Activated CD4-positive, alpha-beta memory T cell treated with anti-CD3 and anti-CD28 coated beads for 36 hours (primary cell): ENCODE measurements around the gene KIF1C. TPM values are rescaled to one million over a fixed set of nuclear protein-coding genes. Genes with fewer than 3 reads are reported as not detected.

Experiments used
- CTCF ChIA-PET: fragments of 350-600 bp; sonication (Branson Sonifier 250); formaldehyde crosslinking; loops from one replicate; lab custom pipeline; 2021; ENCODE audit warnings: antibody characterized with exemption, inconsistent platforms; lab: Charles Lee
- POLR2A ChIA-PET: fragments of 350-600 bp; sonication (Branson Sonifier 250); formaldehyde crosslinking; loops from one replicate; lab custom pipeline; 2021; ENCODE audit warnings: antibody characterized with exemption; lab: Charles Lee
- DNase-seq: peaks from one replicate; pipeline ENCODE4 v3.0.0-alpha.2; 2020
- H3K27ac Mint-ChIP-seq: one replicate; pipeline ENCODE4 v1.8.0; 2021; ENCODE audit warnings: mixed read lengths
- H3K27me3 Mint-ChIP-seq: one replicate; pipeline ENCODE4 v1.8.0; 2021; ENCODE audit warnings: mixed read lengths
- H3K36me3 Mint-ChIP-seq: one replicate; pipeline ENCODE4 v1.8.0; 2021; ENCODE audit warnings: mixed read lengths
- H3K4me1 Mint-ChIP-seq: one replicate; pipeline ENCODE4 v1.8.0; 2021; ENCODE audit warnings: low read depth, mixed read lengths
- H3K4me3 Mint-ChIP-seq: one replicate; pipeline ENCODE4 v1.8.0; 2021; ENCODE audit warnings: mild to moderate bottlenecking, mixed read lengths
- H3K9me3 Mint-ChIP-seq: one replicate; pipeline ENCODE4 v1.8.0; 2021; ENCODE audit warnings: mixed read lengths
- intact Hi-C: fragments of 100-400 bp; cut with micrococcal nuclease; formaldehyde crosslinking; loops from one replicate; pipeline ENCODE4 v1.15.1; 2023
- total RNA-seq, 2 experiments: library from RNA; stranded (reverse); gene quantifications; one replicate each; pipeline ENCODE4 v1.2.3, GENCODE V29; 2021

KIF1C gene
- total RNA-seq, 2 experiments from 2014 or later = 43.9 to 48.8 TPM

DNA sequence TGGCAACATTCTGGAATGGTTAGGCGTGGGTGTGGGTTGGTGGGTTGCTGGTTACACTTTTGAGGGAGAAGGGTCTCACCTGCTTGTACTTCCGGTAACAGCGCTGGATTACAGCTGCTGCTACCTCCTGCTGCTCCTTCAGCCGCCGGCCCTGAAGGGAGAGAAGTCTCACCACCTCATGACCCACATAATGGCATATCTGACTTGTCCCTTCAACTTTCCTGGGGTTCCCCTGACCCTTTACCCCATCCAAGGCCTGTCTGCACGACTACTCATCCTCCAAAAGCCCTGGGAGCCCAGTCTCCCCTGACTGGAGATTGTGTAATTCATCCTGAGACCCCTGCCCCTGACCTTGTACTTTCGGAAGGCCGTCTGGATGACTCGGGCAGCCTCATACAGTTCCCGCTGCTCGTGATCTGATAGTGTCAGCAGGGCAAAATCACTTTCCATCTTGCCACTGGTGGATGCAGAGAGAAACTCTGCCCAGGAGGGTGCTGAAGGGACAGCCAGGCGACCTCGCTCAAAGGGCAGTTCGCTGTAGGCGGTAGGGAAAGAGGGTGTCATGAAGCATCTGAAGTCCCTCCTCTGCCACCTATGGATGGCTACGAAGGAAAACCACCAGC lies 28.1 kb upstream of the KIF1C start:
- Mint-ChIP-seq H3K9me3 (peaks cover 3% of the 10 kb centered on the region), H3K4me3 (no peak overlapping the region), H3K36me3 (peaks cover 37% of the 10 kb centered on the region), H3K27me3 (no peaks in the 10 kb centered on the region), H3K27ac (no peak overlapping the region), H3K4me1 (peaks cover 37% of the 10 kb centered on the region)
- peak; percentile 73 for DNase-seq
- POLR2A ChIA-PET = interaction anchor here (0.7 to 10.7 kb wide), 10 partner anchors 11 to 180 kb away, joined by 3 to 346 read pairs (median 4); partner anchors contain the start of genes C17orf107, CAMTA2, CHRNE and ENO3
- intact Hi-C loops = loop anchor here (1.0 to 5.0 kb wide), 4 partner anchors 18 to 63 kb away; partner anchors contain the start of genes CAMTA2, INCA1 and KIF1C
- CTCF ChIA-PET = interaction anchor here (0.7 to 3.1 kb wide), 9 partner anchors 9 to 179 kb away, joined by 3 to 21 read pairs (median 4); partner anchors contain the start of gene CAMTA2

DNA sequence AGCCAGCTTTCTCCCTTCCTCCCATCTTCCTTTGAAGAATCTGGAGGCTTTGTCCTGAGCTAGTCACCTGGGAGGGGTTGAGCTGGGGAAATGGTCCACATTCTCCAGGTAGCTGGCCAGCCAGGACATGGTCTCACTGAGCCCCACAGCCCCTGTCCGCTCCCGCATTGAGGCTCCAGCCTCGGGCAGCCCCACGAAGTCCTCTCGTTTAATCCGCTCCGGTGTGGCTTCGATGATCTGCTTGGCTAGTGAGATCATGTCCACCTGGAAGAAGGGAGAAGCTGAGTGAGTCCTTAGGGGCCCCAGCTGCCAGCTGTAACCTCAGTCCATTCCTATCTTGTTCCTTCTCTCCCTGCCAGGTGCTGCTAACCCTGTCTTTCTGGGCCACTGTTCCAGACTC lies 27.5 kb upstream of the KIF1C start:
- Mint-ChIP-seq H3K4me1 (peaks cover 33% of the 10 kb centered on the region), H3K27me3 (no peaks in the 10 kb centered on the region), H3K36me3 (peaks cover 34% of the 10 kb centered on the region), H3K9me3 (peaks cover 3% of the 10 kb centered on the region), H3K4me3 (no peak overlapping the region), H3K27ac (no peak overlapping the region)
- CTCF ChIA-PET = interaction anchor here (0.7 to 3.1 kb wide), 8 partner anchors 8 to 180 kb away, joined by 3 to 21 read pairs (median 4); partner anchors contain the start of gene CAMTA2
- intact Hi-C loops = no loop called here
- POLR2A ChIA-PET = interaction anchor here (1.0 to 10.7 kb wide), 7 partner anchors 10 to 109 kb away, joined by 3 to 346 read pairs (median 9); partner anchors contain the start of genes CAMTA2, ENO3, INCA1 and KIF1C
- no peak for DNase-seq

DNA sequence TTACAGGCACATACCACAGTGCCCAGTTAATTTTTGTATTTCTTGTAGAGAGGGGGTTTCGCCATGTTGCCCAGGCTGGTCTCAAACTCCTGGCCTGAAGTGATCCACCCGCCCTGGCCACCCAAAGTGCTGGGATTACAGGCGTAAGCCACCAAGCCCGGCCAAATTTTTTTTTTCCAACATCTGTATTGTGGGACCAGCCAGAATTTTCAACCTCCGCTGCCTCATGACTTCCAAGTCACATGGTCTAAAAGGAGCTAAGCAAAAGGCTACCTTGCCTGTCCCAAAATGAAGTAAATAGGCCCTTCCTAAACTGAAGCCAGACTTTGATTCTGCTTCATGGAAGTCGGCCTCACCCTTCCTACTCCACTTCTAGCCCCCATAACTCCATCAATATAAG lies 25.9 kb upstream of the KIF1C start:
- no peak for DNase-seq
- Mint-ChIP-seq H3K27me3 (no peaks in the 10 kb centered on the region), H3K4me3 (no peak overlapping the region), H3K36me3 (peaks cover 31% of the 10 kb centered on the region), H3K4me1 (peaks cover 22% of the 10 kb centered on the region), H3K27ac (no peak overlapping the region), H3K9me3 (no peaks in the 10 kb centered on the region)
- ChIA-PET CTCF (interaction anchor here (0.9 to 2.9 kb wide), 2 partner anchors 8 to 11 kb away, joined by 3 to 21 read pairs; no protein-coding TSS in a partner anchor), POLR2A (interaction anchor here (10.7 kb wide), 1 partner anchor 24 kb away, joined by 346 read pairs; the partner anchor contains the start of genes ENO3, PFN1, RNF167 and SLC25A11)
- intact Hi-C loops = no loop called here

DNA sequence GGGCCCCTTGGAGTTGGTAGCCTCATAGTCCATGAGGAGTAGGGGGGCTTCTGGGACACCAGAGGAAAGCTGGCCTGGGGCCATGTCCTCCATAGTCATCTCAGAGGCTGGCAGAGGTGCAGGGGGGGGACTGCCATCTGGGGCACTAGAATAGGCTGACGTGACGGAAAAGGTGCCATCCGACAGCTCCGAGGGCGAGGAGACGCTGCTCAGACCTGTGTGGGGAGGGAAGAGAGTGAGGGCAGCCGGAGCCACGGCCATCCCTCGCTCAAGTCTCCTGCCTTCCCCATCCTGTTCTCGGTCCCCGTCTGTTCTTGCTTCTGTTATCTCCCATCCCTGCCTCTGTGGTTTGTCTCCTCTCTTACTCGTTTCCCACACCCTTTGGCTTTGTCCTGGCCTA lies 25.4 kb upstream of the KIF1C start:
- no peaks in the 10 kb centered on the region for H3K9me3 Mint-ChIP-seq
- H3K36me3 Mint-ChIP-seq = peaks cover 34% of the 10 kb centered on the region
- no peaks in the 10 kb centered on the region for H3K27me3 Mint-ChIP-seq
- H3K27ac Mint-ChIP-seq = no peak overlapping the region
- H3K4me1 Mint-ChIP-seq = peaks cover 22% of the 10 kb centered on the region
- DNase-seq = no peak
- CTCF ChIA-PET = no interaction called here
- intact Hi-C loops = no loop called here
- POLR2A ChIA-PET = no interaction called here
- H3K4me3 Mint-ChIP-seq = no peak overlapping the region

DNA sequence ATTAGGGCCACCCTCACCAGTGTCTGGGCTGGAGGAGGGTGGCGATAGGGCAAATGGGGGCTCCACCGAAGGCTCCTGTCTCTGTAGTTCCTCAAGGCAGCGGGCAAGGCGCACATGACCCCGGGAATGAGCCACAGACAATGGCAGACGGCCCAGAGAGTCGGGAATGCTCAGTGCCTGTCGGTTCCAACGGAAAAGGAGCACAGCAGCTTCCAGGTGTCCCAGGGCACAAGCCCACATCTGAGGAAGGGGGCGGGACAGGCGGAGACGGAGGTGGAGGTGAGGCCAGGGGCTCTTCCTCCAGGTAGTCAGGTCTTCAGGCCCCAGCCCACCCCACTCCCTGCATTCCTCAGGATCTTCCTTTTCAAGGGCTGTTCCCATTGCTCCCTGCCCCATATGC lies 25.0 kb upstream of the KIF1C start:
- POLR2A ChIA-PET = no interaction called here
- CTCF ChIA-PET = interaction anchor here (1.2 kb wide), 1 partner anchor 34 kb away, joined by 3 read pairs; no protein-coding TSS in a partner anchor
- H3K27ac Mint-ChIP-seq = no peak overlapping the region
- DNase-seq = no peak
- no peak overlapping the region for H3K4me3 Mint-ChIP-seq
- peaks cover 22% of the 10 kb centered on the region for H3K4me1 Mint-ChIP-seq
- intact Hi-C loops = no loop called here
- H3K36me3 Mint-ChIP-seq = peaks cover 38% of the 10 kb centered on the region
- no peaks in the 10 kb centered on the region for H3K27me3 Mint-ChIP-seq
- H3K9me3 Mint-ChIP-seq = no peaks in the 10 kb centered on the region

DNA sequence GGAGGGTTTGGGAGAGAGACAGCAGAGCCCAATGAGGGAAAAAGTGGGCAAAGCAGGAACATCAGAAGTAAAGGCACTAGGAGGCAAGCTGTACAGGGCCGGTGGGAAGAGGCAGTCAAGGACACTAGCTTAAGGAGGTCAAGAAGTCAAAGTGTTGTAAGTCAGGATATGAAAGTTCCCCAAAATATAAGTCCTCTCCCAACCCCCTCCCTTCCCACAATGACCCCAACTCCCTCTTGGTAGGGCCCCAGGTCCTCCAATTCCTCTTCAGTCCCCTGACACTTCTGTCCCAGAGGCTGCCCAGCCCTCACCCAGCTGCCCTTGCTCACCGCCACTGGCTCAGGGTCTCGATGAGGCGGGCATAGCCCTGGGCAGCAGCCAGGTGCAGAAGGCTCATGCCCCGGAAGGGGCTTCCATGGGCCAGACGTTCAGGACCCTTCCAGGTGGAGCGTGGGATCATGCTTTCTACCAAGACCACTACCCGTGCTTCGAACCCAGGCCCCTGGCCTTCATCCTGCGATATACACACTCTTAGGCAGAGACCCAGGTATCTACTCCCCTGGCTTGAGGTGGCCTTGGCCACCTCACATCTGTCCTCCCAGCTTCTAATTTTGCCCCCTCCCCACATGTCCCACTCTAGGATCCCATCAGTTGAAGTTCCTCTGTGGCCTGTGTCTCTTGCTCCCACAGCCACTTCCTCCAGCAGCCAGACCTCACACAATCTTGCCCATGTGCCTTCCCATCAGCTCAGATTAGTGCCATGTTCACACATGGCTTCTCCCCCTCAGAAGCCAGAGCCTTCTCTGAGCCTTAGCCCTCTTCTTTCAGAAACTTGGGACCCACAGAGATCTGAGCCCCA lies 24.3 kb upstream of the KIF1C start:
- no peak overlapping the region for H3K27ac Mint-ChIP-seq
- no peaks in the 10 kb centered on the region for H3K9me3 Mint-ChIP-seq
- no peaks in the 10 kb centered on the region for H3K27me3 Mint-ChIP-seq
- intact Hi-C loops = no loop called here
- H3K4me3 Mint-ChIP-seq = no peak overlapping the region
- no peak for DNase-seq
- ChIA-PET CTCF (interaction anchor here (1.2 kb wide), 1 partner anchor 33 kb away, joined by 3 read pairs; no protein-coding TSS in a partner anchor), POLR2A (no interaction called here)
- peaks cover 22% of the 10 kb centered on the region for H3K4me1 Mint-ChIP-seq
- H3K36me3 Mint-ChIP-seq = peaks cover 38% of the 10 kb centered on the region

DNA sequence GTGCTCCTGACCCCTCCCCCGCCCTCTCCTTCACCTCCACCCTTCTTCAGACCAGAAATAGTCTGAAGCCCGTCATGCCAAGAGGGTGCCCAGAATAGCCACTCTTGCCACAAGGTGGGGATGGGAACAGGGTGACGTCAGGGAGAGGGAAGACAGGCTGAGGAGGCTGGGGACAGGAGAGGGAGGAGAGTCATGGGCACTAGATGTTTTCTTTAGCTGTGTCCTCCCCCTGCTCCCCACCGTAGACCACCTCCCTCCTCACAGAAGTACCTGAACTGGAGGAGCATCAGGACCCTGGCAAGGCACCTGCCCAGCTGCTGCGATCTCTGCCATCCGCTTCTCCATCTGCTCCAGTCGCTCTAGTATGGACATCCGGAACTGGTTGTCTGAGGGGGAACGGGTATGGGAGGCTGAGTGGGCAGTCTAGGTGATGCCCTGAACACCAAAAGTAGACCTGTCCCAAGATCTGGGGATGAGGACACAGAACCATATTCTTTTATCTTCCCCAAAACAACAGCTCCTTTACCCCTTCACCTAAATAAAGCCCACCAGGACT lies 23.6 kb upstream of the KIF1C start:
- ChIA-PET POLR2A (no interaction called here), CTCF (interaction anchor here (0.9 to 1.5 kb wide), 5 partner anchors 12 to 89 kb away, joined by 3 to 5 read pairs (median 3); partner anchors contain the start of gene CAMTA2)
- Mint-ChIP-seq H3K4me3 (no peak overlapping the region), H3K36me3 (peaks cover 38% of the 10 kb centered on the region), H3K9me3 (no peaks in the 10 kb centered on the region), H3K27me3 (no peaks in the 10 kb centered on the region), H3K4me1 (peaks cover 20% of the 10 kb centered on the region), H3K27ac (no peak overlapping the region)
- DNase-seq = no peak
- intact Hi-C loops = no loop called here

DNA sequence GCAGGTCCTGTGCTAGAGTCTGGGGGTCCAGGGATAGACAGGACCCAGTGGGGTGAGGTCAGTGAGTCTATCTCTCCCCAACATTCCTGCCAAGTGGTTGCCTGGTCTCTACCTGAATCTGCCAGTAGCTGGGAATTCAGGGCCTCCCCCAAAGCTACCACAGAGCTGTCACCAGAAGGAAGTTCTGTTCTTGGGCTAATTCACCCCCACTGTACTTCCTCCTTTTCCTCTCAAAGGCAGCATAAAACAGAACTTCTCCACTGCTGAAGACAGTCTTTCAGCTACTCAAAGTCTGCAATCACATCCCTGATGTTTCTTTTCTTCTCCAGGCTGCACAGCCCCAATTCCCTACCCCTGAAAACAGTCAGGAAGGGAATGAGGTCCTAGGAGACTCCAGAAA lies 19.0 kb upstream of the KIF1C start:
- H3K36me3 Mint-ChIP-seq = peaks cover 34% of the 10 kb centered on the region
- peaks cover 16% of the 10 kb centered on the region for H3K4me1 Mint-ChIP-seq
- CTCF ChIA-PET = interaction anchor here (1.0 to 5.1 kb wide), 4 partner anchors 9 to 85 kb away, joined by 3 to 57 read pairs (median 9); partner anchors contain the start of genes RNF167 and SLC25A11
- no peak for DNase-seq
- H3K9me3 Mint-ChIP-seq = no peaks in the 10 kb centered on the region
- no peak overlapping the region for H3K4me3 Mint-ChIP-seq
- no peaks in the 10 kb centered on the region for H3K27me3 Mint-ChIP-seq
- H3K27ac Mint-ChIP-seq = no peak overlapping the region
- POLR2A ChIA-PET = interaction anchor here (0.5 kb wide), 1 partner anchor 16 kb away, joined by 4 read pairs; no protein-coding TSS in a partner anchor
- intact Hi-C loops = no loop called here

DNA sequence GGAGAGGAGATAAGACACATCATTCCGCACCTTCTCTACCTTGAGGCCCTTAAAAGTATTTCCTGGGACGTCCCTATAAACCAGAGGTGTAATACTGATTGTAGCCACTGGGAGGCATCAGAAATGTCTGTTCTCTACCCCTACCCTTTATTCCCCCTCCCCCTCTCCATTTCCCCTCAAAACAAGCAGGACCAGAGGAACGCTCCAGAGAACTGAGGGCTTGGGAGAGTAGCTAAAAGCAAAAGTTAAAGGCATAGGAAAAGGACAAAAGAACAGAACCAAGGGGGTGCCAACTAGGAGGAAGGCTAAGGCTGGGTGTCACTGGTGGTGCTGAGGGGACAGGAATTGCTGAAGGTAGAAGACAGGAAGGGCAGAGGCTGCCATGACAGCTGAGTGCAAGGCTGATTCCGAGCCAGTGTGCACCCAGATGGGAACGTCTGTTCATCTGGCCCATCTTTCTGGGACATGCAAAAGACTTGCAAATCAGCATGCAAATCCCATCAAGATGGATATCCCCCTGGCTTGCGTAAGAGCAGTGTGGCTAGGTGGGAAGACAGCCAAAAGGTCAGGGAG lies 17.0 kb upstream of the KIF1C start:
- Mint-ChIP-seq H3K36me3 (peaks cover 33% of the 10 kb centered on the region), H3K4me1 (peaks cover 23% of the 10 kb centered on the region), H3K27me3 (no peaks in the 10 kb centered on the region), H3K9me3 (no peaks in the 10 kb centered on the region), H3K4me3 (no peak overlapping the region), H3K27ac (peak overlapping the region; percentile 34)
- intact Hi-C loops = loop anchor here (1.0 to 2.0 kb wide), 2 partner anchors 16 to 82 kb away; partner anchors contain the start of genes INCA1 and KIF1C
- DNase-seq = peak; percentile 40
- ChIA-PET CTCF (interaction anchor here (0.6 to 5.1 kb wide), 16 partner anchors 9 to 83 kb away, joined by 3 to 57 read pairs (median 4); partner anchors contain the start of genes INCA1, KIF1C and SPAG7), POLR2A (interaction anchor here (0.5 to 1.7 kb wide), 4 partner anchors 11 to 81 kb away, joined by 3 to 10 read pairs (median 4); partner anchors contain the start of gene C17orf107)

DNA sequence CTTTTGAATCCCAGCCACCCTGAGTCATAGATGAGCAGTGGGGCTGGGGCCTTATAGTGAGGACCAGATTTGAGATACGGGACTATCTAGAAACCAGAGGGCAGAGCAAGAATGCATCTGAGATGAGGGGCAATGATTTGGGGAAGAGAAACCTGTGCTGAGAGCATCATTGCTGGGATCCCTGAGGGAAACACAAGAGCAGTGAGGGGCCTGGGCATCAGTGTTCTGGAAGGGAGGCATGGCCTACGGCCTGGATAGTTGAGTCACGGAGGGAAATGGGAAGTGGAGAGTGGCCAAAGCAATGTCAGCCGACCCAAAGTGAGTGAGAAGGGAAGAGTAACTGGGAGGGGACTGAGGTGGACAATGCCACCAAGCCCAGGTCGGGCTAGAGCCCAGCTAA lies 15.4 kb upstream of the KIF1C start:
- POLR2A ChIA-PET = no interaction called here

More for the DNA sequence above, 15.4 kb upstream of the KIF1C start:
- Mint-ChIP-seq H3K4me1 (peaks cover 33% of the 10 kb centered on the region), H3K36me3 (peaks cover 26% of the 10 kb centered on the region), H3K27ac (no peak overlapping the region), H3K4me3 (no peak overlapping the region), H3K27me3 (no peaks in the 10 kb centered on the region), H3K9me3 (no peaks in the 10 kb centered on the region)
- CTCF ChIA-PET = interaction anchor here (1.2 to 1.5 kb wide), 2 partner anchors 11 to 80 kb away, joined by 3 read pairs; no protein-coding TSS in a partner anchor
- DNase-seq = no peak
- intact Hi-C loops = no loop called here
